GM20431 (cell line): ENCODE results near the gene SDK1.
"Not testable (repeated sequence)": the region's sequence is repeated elsewhere in the genome, so short reads cannot be mapped to it uniquely, and the experiment has no call there.

Experiments
- in situ Hi-C: fragments of 300-500 bp; cut with MseI, MboI; formaldehyde crosslinking; loops from one replicate; pipeline ENCODE4 v1.15.0; 2020; ENCODE audit warnings: low sequenced_read_pairs; ENCODE audit not compliant: unreplicated experiment

The SDK1 gene

GRCh38 chr7:4093483-4093882, 792.4 kb downstream of the SDK1 start:
- in situ Hi-C loops: no loop called here

- in situ Hi-C loops: not testable (repeated sequence)
These were observed 793.1 kb downstream of the SDK1 start for GRCh38 chr7:4094158-4094557.

- in situ Hi-C loops: no loop called here
These were observed 796.1 kb downstream of the SDK1 start for GRCh38 chr7:4097001-4097609.

- in situ Hi-C loops: no loop called here
These were observed 797.1 kb downstream of the SDK1 start for GRCh38 chr7:4098169-4098568.

- in situ Hi-C loops: no loop called here
These were observed 798.6 kb downstream of the SDK1 start for GRCh38 chr7:4099651-4100050.

GRCh38 chr7:4100148-4100547, 799.1 kb downstream of the SDK1 start:
- in situ Hi-C loops: no loop called here

- in situ Hi-C loops: no loop called here
These were observed 799.6 kb downstream of the SDK1 start for GRCh38 chr7:4100691-4101090.

- in situ Hi-C loops: no loop called here
These were observed 801.3 kb downstream of the SDK1 start for GRCh38 chr7:4102231-4102841.

GRCh38 chr7:4103352-4104091, 802.5 kb downstream of the SDK1 start:
- in situ Hi-C loops: no loop called here

- in situ Hi-C loops: no loop called here
These were observed 806.8 kb downstream of the SDK1 start for GRCh38 chr7:4107839-4108238.

- in situ Hi-C loops: no loop called here
These were observed 807.9 kb downstream of the SDK1 start for GRCh38 chr7:4108951-4109350.

GRCh38 chr7:4109481-4110110, 808.5 kb downstream of the SDK1 start:
- in situ Hi-C loops: no loop called here

- in situ Hi-C loops: no loop called here
These were observed 809.4 kb downstream of the SDK1 start for GRCh38 chr7:4110438-4110837.

GRCh38 chr7:4111166-4111565, 810.1 kb downstream of the SDK1 start:
- in situ Hi-C loops: no loop called here

GRCh38 chr7:4113271-4113670, 812.2 kb downstream of the SDK1 start:
- in situ Hi-C loops: no loop called here

- in situ Hi-C loops: no loop called here
These were observed 812.9 kb downstream of the SDK1 start for GRCh38 chr7:4113976-4114375.

- in situ Hi-C loops: no loop called here
These were observed 814.4 kb downstream of the SDK1 start for GRCh38 chr7:4115442-4115841.

GRCh38 chr7:4115941-4116610, 815.0 kb downstream of the SDK1 start:
- in situ Hi-C loops: no loop called here

- in situ Hi-C loops: no loop called here
These were observed 818.8 kb downstream of the SDK1 start for GRCh38 chr7:4119848-4120247.

GRCh38 chr7:4123346-4123745, 822.3 kb downstream of the SDK1 start:
- in situ Hi-C loops: no loop called here

GRCh38 chr7:4123823-4124222, 822.8 kb downstream of the SDK1 start:
- in situ Hi-C loops: no loop called here
